ENCODE data around the gene DPYD.

- no peak for TF ChIP-seq CTCF (IDR thresholded peaks at IDR 0.05)
- no peak for TF ChIP-seq POLR2A (IDR thresholded peaks at IDR 0.05)
Observed at GRCh38 chr1:97136996-97137395, 783.8 kb downstream of the DPYD start.
